Stimulated activated naive CD8-positive, alpha-beta T cell treated with anti-CD3 and anti-CD28 coated beads, Interleukin-15, amount 100 ng/mL, for 72 hours (primary cell): ENCODE results near the gene CPNE5.

ENCODE experiments used
- ATAC-seq: fragments of 150-1000 bp; cut with Tn5 transposase; 2 replicates; pipeline ENCODE4 v1.10.0; 2021; ENCODE audit warnings: mild to moderate bottlenecking, moderate library complexity
- DNase-seq, 2 donors: peaks; one replicate each; pipeline ENCODE4 v3.0.0; 2021 to 2022
- H3K27ac Mint-ChIP-seq, 2 donors: one replicate each; pipeline ENCODE4 v1.8.0; 2022; ENCODE audit warnings: mild to moderate bottlenecking in 2 of 2, mixed read lengths in 2 of 2, moderate library complexity in 2 of 2
- H3K27me3 Mint-ChIP-seq: one replicate; pipeline ENCODE4 v1.8.0; 2022; ENCODE audit warnings: mixed read lengths
- H3K4me1 Mint-ChIP-seq: one replicate; pipeline ENCODE4 v1.8.0; 2022; ENCODE audit warnings: mild to moderate bottlenecking, mixed read lengths
- H3K4me3 Mint-ChIP-seq, 2 donors: one replicate each; pipeline ENCODE4 v1.8.0; 2022; ENCODE audit warnings: mild to moderate bottlenecking in 2 of 2, mixed read lengths in 2 of 2, moderate library complexity in 1 of 2
- H3K9me3 Mint-ChIP-seq, 2 donors: one replicate each; pipeline ENCODE4 v1.8.0; 2022; ENCODE audit warnings: mixed read lengths in 2 of 2

Gene CPNE5

DNA sequence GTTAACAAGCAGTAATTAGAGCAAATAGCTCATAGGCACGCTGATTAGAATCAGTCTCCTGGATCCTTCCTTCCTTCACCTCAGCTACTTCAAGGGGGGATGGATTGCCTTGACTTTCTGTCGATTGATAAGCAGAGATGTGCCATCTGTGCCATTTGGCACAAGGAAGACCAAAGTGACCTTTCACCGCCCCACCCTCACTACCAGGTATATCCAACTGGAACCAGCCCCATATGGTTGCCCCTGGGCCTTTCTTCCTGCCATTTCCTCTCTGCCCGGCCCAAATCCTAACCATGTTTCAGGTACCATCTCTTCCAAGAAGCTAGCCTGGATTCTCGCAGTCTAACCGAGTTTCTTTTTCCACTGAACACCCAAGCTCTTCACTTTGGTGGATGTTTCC lies 8.7 kb upstream of the CPNE5 start:
- Mint-ChIP-seq H3K9me3 (no peaks in the 10 kb centered on the region), H3K27me3 (peaks cover 18% of the 10 kb centered on the region), H3K4me1 (peaks cover 10% of the 10 kb centered on the region), H3K4me3 (no peak overlapping the region), H3K27ac (no peak overlapping the region)
- DNase-seq (no peak), ATAC-seq (no peak)

DNA sequence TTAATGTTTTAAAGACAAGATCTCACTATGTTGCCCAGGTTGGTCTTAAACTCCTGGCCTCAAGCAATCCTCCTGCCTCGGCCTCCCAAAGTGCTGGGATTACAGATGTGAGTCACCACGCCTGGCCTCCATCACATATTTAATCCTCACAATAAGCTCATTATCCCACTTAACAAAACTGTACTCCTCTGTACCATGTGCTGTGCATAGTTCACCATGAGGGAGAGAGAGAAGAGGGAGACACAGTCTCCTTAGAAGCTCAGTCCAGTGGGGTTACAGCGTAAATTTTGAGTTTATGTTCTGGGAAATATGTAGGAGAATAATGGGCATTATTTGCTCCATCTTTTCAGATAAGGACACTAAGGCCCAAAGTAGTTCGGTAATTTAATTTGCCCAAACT lies 7.9 kb upstream of the CPNE5 start:
- DNase-seq (no peak), ATAC-seq (no peak)
- peaks cover 18% of the 10 kb centered on the region for H3K27me3 Mint-ChIP-seq
- peaks cover 10% of the 10 kb centered on the region for H3K4me1 Mint-ChIP-seq
- no peaks in the 10 kb centered on the region for H3K9me3 Mint-ChIP-seq
- no peak overlapping the region for H3K4me3 Mint-ChIP-seq
- no peak overlapping the region for H3K27ac Mint-ChIP-seq

DNA sequence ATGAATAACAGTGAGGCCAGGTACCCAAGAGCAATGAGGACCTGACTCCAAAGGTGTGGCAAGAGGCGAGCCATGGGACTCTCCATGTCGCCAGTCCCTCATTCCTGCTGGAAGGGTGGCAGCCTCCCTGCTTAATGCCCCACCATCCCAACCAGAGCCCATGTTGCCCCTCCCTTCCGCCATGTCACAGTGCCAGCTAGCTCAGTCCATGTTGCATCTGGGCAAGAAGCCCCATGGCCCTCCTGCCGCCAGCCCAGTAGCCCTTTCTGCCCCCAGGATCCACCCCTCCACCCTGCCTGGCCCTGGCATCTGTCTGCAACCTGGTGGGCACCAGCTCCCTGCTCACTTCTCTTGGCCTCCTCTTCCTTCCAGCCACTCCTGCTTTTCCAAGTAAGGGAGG lies 6.0 kb upstream of the CPNE5 start:
- Mint-ChIP-seq H3K4me1 (peaks cover 18% of the 10 kb centered on the region), H3K9me3 (no peaks in the 10 kb centered on the region), H3K27ac (no peak overlapping the region), H3K4me3 (no peak overlapping the region), H3K27me3 (peaks cover 28% of the 10 kb centered on the region)
- ATAC-seq (no peak), DNase-seq (no peak)

DNA sequence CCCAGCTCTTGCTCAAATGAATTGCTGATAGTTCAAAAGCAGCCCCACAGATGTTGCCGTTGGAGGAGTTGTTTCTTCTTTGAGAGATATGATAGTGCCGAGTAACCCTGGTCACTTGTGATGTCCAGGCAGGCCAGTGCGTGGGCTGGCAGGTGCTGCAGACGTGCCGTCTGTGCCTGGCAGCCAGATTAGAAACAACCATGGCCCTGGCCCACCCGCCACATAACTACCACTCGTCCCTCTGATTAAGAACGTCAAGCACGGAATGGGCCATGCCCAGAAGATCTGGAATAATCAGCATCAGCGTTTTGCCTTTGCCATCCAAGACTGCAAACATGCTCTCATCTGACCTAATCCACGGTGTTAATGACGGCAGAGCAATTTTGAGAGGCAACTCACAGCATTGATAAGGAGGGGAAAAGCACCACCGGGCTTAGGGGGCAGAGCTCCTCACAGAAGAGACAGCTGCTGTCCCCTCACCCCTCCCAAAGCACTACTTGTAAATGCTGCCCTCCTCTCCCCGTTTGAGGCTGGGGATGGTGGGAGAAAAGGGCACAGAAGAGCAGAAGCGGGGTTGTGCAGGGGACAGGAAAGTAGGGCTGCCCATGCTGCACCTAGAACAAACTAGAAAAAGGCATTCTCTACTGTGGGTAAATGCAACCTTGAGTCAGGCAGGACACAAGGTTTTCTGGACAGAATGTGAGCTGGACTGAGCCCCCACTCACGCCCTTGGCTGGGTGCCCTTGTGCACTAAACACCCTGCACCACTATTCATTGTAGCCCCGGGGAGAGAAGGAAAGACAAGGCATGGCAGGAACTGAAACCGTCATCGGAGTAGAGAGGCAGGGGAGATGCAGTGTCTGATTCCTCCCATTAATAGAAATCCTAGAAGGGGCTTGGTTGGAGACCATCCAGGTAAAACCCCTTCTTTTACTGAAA lies 5.3 kb upstream of the CPNE5 start:
- H3K27me3 Mint-ChIP-seq, result peaks cover 28% of the 10 kb centered on the region
- H3K4me1 Mint-ChIP-seq, result peaks cover 23% of the 10 kb centered on the region
- H3K9me3 Mint-ChIP-seq, result no peaks in the 10 kb centered on the region
- no peak overlapping the region for H3K4me3 Mint-ChIP-seq
- no peak for ATAC-seq
- no peak overlapping the region for H3K27ac Mint-ChIP-seq
- no peak for DNase-seq

DNA sequence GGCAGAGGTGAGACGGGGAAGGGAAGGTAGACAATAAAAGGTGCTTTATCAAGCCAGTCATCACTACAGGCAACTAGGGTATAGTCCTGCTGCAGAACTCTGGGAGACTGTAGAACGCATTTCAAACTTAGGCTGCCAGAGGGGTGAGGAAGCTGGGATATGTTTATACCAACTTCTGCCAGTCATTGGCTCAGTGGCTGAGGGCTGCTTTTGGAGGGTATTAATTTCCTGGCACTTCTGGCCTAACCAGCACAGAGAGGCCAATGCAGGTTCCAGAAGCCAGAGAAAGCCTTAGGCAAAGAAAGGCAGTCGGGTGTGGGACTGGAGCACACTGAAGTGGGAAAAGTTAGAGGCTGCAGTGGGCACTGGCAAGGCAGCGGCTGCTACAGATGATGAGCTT lies 3.9 kb upstream of the CPNE5 start:
- Mint-ChIP-seq H3K9me3 (no peaks in the 10 kb centered on the region), H3K27ac (no peak overlapping the region), H3K27me3 (peaks cover 28% of the 10 kb centered on the region), H3K4me3 (no peak overlapping the region), H3K4me1 (peaks cover 24% of the 10 kb centered on the region)
- ATAC-seq, result no peak
- no peak for DNase-seq

DNA sequence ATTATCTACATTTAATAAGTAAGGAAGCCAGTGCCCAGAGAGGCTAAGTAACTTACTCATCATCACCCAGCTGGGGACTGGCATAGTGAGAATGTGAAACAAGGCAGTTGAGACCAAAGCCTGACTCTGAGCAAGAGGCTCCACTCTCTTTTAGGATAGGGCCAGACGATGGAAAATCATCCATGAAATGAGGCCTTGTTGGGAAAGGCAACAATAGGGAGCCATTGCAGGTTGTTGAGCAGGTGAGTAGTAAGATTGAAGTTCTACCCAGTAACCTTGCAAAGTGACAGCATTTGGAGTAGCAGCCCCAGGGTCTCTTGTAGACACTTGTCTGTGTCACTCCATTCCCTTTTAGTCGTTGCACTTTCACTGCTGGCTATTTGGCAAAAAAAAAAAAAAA lies 2.5 kb upstream of the CPNE5 start:
- peaks cover 42% of the 10 kb centered on the region for H3K27me3 Mint-ChIP-seq
- no peak overlapping the region for H3K27ac Mint-ChIP-seq
- H3K4me3 Mint-ChIP-seq, result no peak overlapping the region
- H3K4me1 Mint-ChIP-seq, result peaks cover 24% of the 10 kb centered on the region
- H3K9me3 Mint-ChIP-seq, result no peaks in the 10 kb centered on the region
- no peak for ATAC-seq
- DNase-seq, result no peak

DNA sequence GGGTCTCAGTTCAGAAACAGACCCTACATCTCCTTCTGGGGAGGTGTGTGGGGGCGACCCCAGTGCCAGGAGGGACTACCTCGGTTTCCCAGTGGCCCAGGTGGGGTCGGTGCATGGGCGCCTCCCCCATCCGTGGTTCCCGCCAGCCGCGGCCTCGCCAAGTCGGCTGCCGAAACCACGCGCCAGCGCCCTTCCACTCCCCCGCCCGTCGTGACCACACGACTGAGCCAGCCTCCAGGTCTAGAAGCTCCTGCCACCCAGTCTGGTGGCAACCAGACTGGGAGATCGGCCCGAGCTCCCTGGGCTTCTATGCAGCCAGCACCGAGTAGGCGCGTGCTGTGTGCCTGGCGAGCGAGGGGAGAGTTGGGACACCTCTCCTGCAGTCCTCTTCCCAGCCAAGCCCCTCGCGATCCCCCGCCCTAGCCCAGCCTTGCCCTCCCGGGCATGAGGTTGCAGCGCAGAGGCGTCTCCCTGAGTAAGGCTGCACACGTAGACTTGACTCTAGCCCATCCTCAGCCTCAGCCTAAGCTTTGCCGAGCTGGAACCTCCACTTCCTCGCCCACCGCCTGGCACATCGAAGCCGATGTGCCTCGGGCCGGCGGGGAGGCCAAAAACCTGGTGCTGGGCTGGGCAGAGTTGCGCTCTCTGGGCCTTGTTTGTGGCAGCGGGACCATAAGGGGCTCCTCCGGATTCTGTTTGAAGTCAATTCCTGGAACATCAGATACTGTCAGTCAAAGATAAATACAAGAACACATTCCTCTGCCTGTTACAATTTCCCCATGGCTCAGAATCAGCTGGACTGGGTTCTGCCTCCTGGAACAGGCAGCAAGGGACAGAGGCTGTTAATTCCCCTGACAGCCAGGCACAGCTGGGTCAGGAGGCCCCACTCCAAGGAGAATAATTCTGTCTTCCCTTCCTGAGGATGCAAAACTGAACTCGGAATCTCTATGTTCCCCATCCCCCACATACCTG lies 1.5 kb upstream of the CPNE5 start:
- DNase-seq (peak in 1 of 2 donors; percentile 18), ATAC-seq (peak; percentile 31)
- Mint-ChIP-seq H3K4me1 (peaks cover 24% of the 10 kb centered on the region), H3K27ac (no peak overlapping the region), H3K27me3 (peaks cover 49% of the 10 kb centered on the region), H3K4me3 (peak overlapping the region; percentile 67 to 79), H3K9me3 (no peaks in the 10 kb centered on the region)

DNA sequence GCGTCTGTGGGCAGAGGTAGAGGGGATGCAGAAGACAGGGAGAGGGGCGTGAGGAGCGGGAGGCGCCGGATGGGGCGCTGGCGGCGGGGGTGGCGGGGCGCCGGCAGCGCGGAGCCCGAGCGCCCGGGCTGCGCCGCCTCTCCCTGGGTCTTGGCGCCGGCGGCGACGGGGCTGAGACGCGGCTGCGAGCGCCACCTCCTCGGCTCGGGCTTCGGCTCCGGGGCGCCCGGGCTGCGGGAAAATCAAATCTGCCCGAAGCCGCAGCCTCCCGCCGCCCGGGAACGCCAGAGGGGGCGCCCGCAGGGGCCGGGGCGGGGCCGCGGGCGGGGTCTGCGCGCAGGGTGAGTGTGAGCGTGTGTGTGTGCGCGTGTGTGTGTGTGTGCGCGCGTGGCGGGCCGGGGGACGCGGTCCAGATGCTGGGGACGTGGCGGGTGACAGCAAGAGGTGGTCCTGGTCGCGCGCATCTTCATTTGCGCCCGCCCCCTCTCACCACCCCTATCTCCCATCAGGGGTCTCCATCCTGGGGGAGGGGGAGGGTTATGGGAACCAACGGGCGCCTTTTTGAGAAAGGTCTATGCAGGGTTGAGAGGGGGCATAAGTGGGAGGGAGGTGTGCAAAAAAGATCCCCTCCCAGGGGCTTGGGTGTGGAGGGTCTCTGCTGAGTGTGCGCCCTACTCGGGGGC lies 646 bp upstream of the CPNE5 start:
- H3K9me3 Mint-ChIP-seq, result no peaks in the 10 kb centered on the region
- H3K4me3 Mint-ChIP-seq, result peak overlapping the region; percentile 67 to 79
- peaks cover 55% of the 10 kb centered on the region for H3K27me3 Mint-ChIP-seq
- ATAC-seq (peak; percentile 71), DNase-seq (peak in 1 of 2 donors; percentile 21)
- H3K4me1 Mint-ChIP-seq, result peaks cover 24% of the 10 kb centered on the region
- no peak overlapping the region for H3K27ac Mint-ChIP-seq

DNA sequence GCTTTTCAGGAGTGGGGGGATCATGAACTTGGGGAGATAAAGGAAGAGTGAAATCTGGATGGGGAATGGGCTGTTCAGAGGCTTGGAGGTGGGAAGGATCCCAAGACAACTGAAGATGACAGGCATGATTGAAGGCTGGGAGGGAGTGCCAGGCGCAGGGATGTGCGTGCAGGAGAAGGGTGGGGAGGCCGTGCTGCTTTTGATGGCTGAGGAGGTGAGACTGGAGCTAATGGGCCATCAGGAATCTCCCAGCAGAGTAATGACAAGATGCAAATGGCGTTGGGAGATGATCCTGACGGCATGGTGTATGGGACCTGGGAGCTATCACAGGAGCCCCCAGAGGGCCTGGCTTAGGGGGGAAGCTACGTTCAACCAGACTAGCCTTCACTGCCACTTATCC lies 1.6 kb downstream of the CPNE5 start:
- no peak overlapping the region for H3K4me3 Mint-ChIP-seq
- no peak for ATAC-seq
- H3K27ac Mint-ChIP-seq, result no peak overlapping the region
- H3K9me3 Mint-ChIP-seq, result no peaks in the 10 kb centered on the region
- H3K4me1 Mint-ChIP-seq, result peaks cover 24% of the 10 kb centered on the region
- no peak for DNase-seq
- H3K27me3 Mint-ChIP-seq, result peaks cover 57% of the 10 kb centered on the region

DNA sequence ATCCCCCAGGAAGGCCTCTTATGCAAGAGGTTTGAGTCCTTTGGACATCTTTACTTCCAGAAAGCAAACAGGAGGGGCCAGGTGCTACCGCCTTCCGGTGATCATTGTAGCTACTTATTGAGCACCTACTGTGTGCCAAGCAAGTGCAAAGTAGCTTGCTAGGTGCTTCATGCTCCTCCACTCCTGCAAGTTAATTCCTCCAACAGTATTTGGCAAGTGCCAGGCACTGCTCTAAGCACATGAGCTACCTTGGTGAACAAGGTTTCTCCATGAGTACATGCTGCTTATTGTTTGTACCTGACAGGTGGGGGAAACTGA lies 2.3 kb downstream of the CPNE5 start:
- no peak overlapping the region for H3K27ac Mint-ChIP-seq
- H3K4me1 Mint-ChIP-seq, result peaks cover 24% of the 10 kb centered on the region
- ATAC-seq (no peak), DNase-seq (no peak)
- H3K27me3 Mint-ChIP-seq, result peaks cover 57% of the 10 kb centered on the region
- H3K4me3 Mint-ChIP-seq, result no peak overlapping the region
- no peaks in the 10 kb centered on the region for H3K9me3 Mint-ChIP-seq

DNA sequence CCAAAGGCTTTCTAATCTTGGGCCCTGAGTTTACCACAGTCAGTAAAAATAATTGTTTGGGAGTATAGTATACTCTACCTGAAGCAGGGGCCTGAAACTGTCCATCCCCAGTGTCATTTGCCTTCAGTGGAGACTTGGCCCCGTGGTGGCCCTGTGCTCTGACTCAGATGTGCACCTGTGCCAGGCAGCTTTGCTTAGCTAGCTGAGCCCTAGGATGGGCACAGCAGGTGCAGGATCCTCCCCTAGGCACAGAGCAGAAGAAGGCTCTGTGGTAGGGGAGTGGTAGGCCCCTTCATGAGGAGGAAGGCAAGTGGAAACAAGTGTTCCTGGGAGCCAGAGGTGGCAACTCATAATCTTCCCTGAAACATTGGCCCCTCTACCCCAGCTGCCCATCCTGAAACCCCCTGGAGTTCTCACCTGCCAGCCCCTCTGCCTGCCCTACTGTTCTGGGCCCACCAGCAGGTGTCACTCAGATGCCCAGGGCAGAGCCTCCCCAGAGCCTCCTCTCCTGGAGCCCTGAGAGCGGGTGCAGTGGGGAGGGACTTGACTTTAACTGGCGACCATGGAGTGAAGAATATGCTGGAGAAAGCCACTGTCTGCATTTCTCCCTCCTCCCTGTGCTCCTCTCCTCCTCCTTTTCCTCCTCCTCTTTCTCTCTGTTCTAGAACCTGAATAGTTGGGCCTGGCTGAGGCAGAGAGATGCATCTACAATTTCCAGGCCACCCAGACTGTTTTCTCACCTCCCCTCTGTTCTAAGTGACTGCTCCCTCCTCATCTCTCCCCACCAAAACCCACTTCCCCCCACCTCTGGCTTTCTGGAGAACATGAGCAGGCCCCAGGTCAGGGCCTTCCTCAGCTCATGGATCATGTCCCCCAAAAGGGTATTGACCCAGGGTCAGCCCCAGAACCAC lies 2.9 kb downstream of the CPNE5 start:
- Mint-ChIP-seq H3K9me3 (no peaks in the 10 kb centered on the region), H3K27ac (no peak overlapping the region), H3K4me1 (peaks cover 24% of the 10 kb centered on the region), H3K27me3 (peaks cover 57% of the 10 kb centered on the region), H3K4me3 (no peak overlapping the region)
- no peak for ATAC-seq
- no peak for DNase-seq

DNA sequence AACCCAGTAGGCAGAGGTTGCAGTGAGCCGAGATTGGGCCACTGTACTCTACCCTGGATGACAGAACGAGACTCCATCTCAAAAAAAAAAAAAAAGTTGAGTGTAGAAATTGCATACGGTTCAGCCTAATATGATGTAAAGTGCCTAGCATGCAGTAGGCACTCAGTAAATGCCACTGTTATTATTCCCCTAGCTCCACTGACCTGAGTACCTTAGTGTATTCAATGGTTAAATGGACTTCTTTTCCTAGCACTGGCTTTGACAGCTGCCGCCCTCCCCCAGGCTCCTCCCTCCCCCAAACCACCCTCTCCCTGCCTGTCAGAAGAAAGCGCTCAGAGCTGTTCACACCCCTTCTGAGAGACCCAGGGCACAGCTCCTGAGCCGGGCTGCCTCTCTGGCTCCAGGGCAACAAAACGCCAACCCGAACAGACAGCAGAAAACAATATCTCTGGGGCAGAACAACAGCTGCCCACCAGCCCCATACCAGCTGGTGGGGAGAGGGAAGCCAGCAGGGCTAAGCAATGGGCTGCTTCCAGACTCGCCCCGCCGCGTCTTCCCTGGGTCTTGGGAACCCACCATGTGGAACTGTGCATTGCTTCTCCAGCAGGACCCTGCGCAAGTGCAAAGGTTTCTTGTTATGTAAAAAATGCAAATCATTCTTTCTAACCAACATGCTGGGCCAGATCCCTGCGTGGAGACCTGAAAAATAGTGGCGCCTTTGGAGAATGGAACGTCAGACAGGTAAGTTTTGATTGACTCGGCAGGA lies 4.5 kb downstream of the CPNE5 start:
- Mint-ChIP-seq H3K9me3 (no peaks in the 10 kb centered on the region), H3K4me1 (peaks cover 11% of the 10 kb centered on the region), H3K27me3 (peaks cover 41% of the 10 kb centered on the region), H3K4me3 (no peak overlapping the region), H3K27ac (no peak overlapping the region)
- DNase-seq (no peak), ATAC-seq (no peak)

DNA sequence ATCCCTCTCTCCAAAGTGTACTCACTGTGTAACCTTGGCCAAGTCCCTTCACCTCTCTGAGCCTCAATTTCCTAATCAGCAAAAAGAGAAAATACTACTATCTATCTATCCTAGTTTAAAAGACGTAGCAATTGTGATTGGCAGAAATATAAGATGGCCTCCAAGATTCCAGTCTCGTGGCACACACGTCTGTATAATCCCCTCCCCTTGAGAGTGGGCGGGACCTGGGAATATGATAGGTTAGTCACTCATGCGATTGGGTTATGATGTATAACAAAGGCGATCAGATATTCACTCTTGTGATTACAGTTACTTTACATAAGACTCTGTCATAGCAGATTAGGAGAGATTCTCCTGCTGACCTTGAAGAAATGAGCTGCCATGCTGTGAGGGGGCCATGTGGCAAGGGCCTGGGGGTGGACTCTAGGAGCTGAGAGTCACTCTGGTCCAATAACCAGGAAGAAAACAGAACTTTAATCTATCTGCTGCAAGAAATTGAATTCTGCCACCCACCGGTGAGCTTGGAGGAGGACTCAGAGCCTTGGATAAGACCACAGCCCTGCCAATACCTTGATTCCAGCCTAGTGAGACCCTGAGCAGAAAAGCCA lies 6.0 kb downstream of the CPNE5 start:
- no peak overlapping the region for H3K27ac Mint-ChIP-seq
- peaks cover 30% of the 10 kb centered on the region for H3K27me3 Mint-ChIP-seq
- no peak overlapping the region for H3K4me3 Mint-ChIP-seq
- DNase-seq (no peak), ATAC-seq (no peak)
- no peaks in the 10 kb centered on the region for H3K9me3 Mint-ChIP-seq
- peaks cover under 1% of the 10 kb centered on the region for H3K4me1 Mint-ChIP-seq

DNA sequence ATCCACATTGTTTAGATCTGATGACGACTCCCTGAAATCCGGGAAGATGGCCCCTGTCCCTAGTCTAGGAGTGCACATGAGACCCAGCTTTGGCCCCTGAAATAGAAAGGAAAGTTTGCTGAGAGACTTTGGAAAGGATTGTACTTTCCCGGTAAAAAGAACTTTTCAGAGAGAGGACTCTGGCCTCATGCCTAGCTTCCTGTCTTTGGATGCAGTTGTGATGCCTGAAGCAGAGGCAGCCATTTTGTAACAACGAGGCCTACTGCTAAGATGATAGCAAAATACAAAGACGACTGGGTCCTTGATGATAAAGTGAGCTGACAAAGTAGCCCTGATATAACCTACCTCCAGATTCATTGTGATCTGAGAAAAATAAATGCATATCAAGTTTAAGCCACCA lies 6.9 kb downstream of the CPNE5 start:
- no peaks in the 10 kb centered on the region for H3K9me3 Mint-ChIP-seq
- H3K4me3 Mint-ChIP-seq, result no peak overlapping the region
- peaks cover 8% of the 10 kb centered on the region for H3K4me1 Mint-ChIP-seq
- peaks cover 25% of the 10 kb centered on the region for H3K27me3 Mint-ChIP-seq
- DNase-seq (no peak), ATAC-seq (no peak)
- H3K27ac Mint-ChIP-seq, result no peak overlapping the region
